Mucosa of descending colon (tissue), 3 donors: Measurements from ENCODE around the gene TBC1D19. TPM values are rescaled to one million over a fixed set of nuclear protein-coding genes. Genes with fewer than 3 reads are reported as not detected.

Source experiments
- ATAC-seq: fragments of 200-7000 bp; cut with Tn5 transposase; one replicate; pipeline ENCODE4 v1.9.1; 2020; ENCODE audit warnings: mild to moderate bottlenecking, moderate library complexity
- DNase-seq, 3 donors: peaks; one replicate each; pipeline ENCODE4 v3.0.0-alpha.2; 2020
- H3K36me3 ChIP-seq: fragments of 200-600 bp; one replicate; pipeline ENCODE4 v1.8.0; 2021; ENCODE audit warnings: low read depth, mild to moderate bottlenecking
- H3K4me1 ChIP-seq: fragments of 200-600 bp; one replicate; pipeline ENCODE4 v1.8.0; 2021; ENCODE audit warnings: low read depth, mild to moderate bottlenecking
- H3K4me3 ChIP-seq: fragments of 200-600 bp; one replicate; pipeline ENCODE4 v1.8.0; 2021; ENCODE audit warnings: mild to moderate bottlenecking
- H3K9me3 ChIP-seq: fragments of 200-600 bp; one replicate; pipeline ENCODE4 v1.8.0; 2021; ENCODE audit warnings: mild to moderate bottlenecking
- intact Hi-C, 2 donors: fragments of 100-400 bp; cut with DNase I in 1 of 2; cut with micrococcal nuclease in 1 of 2; formaldehyde crosslinking; loops; one replicate each; pipeline versions ENCODE4 v1.11.0 to v1.11.1; 2022; cut with DNase I, micrococcal nuclease
- total RNA-seq, 3 donors: library from RNA; stranded (reverse); fragmentation: NEBNext Ultra II Directional in 2 of 3; extraction: Animal tissue kit (Norgen Biotek cat#: 25700) in 2 of 3; gene quantifications; one replicate each; pipeline versions ENCODE4 v1.2.1 to v1.2.4, GENCODE V29; 2021 to 2023
- TF ChIP-seq, protein P1 (sequence below): fragments of 200-600 bp; IDR thresholded peaks from one replicate; pipeline ENCODE4 v1.8.0; 2022; ENCODE audit warnings: antibody characterized with exemption, mild to moderate bottlenecking
- donor health status: DM: no; HTN: no; CAD: no; lungs with moderate emphysema.
- donor health status: DM: no; HTN: no; CAD: no.
- donor health status: DM: no; HTN: yes; CAD: no.

The TBC1D19 gene
- total RNA-seq, 3 donors from 2014 or later, result 3.7 to 11.6 (median 6.8) TPM

- Histone ChIP-seq H3K4me1 (peaks cover 1% of the 10 kb centered on the region), H3K36me3 (no peaks in the 10 kb centered on the region), H3K4me3 (no peak overlapping the region), H3K9me3 (no peaks in the 10 kb centered on the region)
- ATAC-seq (no peak), DNase-seq (no peak)
- intact Hi-C loops, result no loop called here
- TF ChIP-seq, protein P1, sequence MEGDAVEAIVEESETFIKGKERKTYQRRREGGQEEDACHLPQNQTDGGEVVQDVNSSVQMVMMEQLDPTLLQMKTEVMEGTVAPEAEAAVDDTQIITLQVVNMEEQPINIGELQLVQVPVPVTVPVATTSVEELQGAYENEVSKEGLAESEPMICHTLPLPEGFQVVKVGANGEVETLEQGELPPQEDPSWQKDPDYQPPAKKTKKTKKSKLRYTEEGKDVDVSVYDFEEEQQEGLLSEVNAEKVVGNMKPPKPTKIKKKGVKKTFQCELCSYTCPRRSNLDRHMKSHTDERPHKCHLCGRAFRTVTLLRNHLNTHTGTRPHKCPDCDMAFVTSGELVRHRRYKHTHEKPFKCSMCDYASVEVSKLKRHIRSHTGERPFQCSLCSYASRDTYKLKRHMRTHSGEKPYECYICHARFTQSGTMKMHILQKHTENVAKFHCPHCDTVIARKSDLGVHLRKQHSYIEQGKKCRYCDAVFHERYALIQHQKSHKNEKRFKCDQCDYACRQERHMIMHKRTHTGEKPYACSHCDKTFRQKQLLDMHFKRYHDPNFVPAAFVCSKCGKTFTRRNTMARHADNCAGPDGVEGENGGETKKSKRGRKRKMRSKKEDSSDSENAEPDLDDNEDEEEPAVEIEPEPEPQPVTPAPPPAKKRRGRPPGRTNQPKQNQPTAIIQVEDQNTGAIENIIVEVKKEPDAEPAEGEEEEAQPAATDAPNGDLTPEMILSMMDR, result no peak
Observed at GRCh38 chr4:26782168-26782829, 198.4 kb downstream of the TBC1D19 start.

DNA sequence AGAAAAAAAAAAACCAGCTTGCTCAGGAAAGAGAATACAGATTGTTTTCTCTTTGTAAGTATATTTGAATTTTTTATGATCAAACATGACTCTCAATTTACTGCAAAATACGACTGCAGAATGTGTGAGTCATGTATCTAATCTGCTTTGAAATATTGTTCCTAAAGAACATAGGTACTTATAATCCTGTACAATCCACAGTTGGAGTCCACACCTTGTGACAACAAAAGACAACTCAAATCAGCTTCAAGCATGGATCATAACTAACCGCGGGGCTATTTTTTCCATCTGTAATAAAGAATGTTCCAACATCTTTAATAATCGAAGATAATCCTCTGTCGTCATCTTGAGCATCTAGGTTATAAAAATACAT is 198.9 kb downstream of the TBC1D19 start:
- H3K4me3 ChIP-seq, result no peak overlapping the region
- no peaks in the 10 kb centered on the region for H3K9me3 ChIP-seq
- no peak for DNase-seq
- peak; percentile 87 for ATAC-seq
- H3K36me3 ChIP-seq, result no peaks in the 10 kb centered on the region
- peaks cover 6% of the 10 kb centered on the region for H3K4me1 ChIP-seq
- TF ChIP-seq, protein P1, result no peak
- intact Hi-C loops, result no loop called here

DNA sequence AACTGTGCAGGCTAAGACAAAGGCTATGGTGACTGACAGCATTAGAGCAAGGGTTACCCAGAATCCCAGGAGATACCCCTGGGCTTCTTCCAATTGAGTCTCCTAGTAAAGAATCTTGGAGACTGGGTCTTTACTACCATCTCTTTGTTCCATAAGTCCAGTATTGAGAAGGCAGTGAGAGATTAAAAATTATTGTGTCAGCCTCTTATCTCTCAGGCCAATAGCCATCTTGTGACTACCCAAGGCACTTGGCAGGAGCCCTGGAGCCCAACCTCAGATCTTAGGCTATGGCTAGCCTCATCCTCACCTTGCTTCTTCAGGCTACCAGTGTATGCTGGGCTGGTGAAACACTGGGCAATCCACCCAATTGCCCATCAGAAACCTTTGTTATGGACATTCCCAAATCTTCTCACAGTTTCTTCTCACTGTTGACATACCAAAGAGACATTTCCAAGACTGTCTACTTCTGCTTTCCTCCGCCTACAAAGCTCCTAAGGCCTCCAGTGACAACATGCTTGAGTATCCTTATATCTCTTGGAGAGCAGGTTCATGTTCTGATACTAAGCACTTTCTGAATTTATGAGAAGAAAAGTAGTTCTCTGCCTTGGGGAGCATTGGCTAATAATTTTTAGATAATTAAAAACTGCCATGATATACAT is 200.5 kb downstream of the TBC1D19 start:
- TF ChIP-seq, protein P1, result no peak
- H3K9me3 ChIP-seq, result no peaks in the 10 kb centered on the region
- ATAC-seq (no peak), DNase-seq (no peak)
- intact Hi-C loops, result no loop called here
- no peaks in the 10 kb centered on the region for H3K36me3 ChIP-seq
- H3K4me3 ChIP-seq, result no peak overlapping the region
- H3K4me1 ChIP-seq, result peaks cover 14% of the 10 kb centered on the region

GRCh38 chr4:26785312-26785711 is 201.4 kb downstream of the TBC1D19 start:
- intact Hi-C loops, result no loop called here
- TF ChIP-seq, protein P1, result no peak
- Histone ChIP-seq H3K4me1 (peaks cover 14% of the 10 kb centered on the region), H3K9me3 (no peaks in the 10 kb centered on the region), H3K4me3 (no peak overlapping the region), H3K36me3 (no peaks in the 10 kb centered on the region)
- DNase-seq, result no peak
- ATAC-seq, result no peak

DNA sequence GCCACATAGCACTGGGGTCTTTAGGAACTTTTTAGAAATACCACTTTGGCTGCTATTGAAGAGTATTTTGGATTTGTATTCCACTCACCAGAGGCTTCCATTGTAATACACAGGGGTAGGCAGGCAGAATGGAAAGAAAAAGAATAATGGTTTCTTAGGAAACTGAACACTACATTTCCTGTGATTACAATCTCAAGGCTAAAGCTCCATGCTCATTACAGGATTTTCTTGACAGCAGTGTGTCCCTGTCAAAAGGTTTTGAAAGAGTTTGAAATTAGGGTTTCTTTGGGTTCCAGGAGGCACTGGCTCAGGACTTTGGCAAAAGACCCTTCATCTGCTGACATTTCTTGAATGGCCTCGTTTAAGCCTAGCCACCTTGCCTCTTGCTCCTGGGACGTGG is 201.9 kb downstream of the TBC1D19 start:
- H3K36me3 ChIP-seq, result no peaks in the 10 kb centered on the region
- no peaks in the 10 kb centered on the region for H3K9me3 ChIP-seq
- ATAC-seq (no peak), DNase-seq (no peak)
- TF ChIP-seq, protein P1, result no peak
- H3K4me1 ChIP-seq, result peaks cover 14% of the 10 kb centered on the region
- intact Hi-C loops, result no loop called here
- H3K4me3 ChIP-seq, result no peak overlapping the region
